Fibroblast of skin of left biceps (primary cell): Measurements from ENCODE around the gene ADRM1.

Experiments
- DNase-seq, 2 experiments: peaks; one replicate each; pipeline ENCODE4 v3.0.0-alpha.2; 2013; ENCODE audit warnings: low read depth in 2 of 2

ADRM1 gene

DNA sequence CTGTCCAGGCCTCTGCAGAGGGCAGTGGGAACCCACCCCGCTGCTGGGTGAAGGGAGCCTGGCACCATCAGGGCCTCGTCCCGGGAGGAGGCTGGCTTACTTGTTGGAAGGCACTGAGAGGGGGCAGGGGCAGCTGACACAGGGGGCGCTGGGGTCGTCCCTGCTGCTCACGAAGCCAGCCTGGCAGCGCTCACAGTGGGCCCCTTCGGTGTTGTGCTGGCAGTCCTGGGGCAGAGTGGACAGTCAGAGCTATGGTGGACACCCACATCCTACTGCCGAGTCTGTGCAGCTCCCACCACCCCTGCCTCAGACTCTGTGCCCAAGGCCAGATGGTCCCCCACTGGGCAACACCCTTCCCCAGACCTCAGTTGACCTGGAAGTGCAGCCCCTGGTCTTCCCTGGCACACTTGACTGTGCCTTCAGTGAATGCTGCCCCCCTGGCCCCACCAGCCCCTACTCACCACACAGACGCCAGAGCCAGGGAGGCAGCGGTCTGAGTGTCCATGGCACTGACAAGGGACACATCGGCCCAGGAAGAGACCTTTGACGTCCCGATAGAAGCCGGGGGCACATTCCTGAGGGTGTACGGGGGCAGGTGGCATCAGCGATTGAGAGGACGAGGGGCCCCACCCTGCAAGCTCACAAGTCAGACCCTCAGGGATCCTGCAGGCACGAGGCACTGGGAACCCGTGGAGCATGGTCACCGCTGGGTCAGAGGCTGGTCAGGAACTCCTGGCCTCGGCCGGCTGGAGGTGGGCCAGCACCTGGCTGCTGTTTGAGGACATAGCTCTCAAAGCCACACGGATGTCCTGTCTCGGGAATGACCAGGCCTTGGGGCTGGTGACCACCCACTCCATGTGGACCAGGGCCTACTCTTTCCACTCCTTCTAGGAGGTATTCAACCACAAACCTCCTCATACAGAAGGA, 21.4 kb downstream of the ADRM1 start:
- DNase-seq: no peak

DNA sequence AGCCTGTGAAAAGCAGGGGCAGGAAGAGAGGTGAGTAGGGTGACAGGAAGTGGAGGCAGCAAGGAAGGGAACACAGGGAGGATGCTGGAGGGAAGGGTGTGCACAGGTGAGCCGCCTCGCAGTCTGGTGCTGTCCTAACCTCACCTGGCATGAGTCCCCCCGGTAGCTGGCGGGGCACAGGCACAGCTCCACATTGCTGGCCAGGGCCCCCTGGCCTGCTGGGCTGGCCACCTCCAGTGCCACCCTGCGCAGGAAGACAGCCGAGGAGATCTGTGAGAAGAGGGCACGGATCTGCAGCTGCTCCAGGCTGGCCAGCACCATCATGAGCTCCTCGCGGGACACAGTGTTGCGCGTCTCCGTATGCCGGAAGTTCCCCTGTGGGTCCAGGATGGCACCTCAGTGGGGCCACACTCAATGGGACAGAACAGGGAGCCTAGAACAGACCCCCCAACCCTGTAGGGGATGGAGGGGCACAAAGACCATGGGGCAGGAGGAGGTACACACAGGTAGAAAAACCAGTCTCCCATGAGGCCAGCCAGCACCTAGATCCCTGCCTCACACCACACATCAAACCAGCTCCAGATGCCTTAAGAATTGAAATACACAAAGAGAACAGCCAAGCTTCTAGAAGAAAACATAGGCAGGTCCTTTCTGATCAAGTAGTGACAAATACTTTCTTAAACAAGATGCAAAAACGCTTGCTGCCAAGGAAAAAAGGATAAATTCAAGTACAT, 22.5 kb downstream of the ADRM1 start:
- no peak for DNase-seq

DNA sequence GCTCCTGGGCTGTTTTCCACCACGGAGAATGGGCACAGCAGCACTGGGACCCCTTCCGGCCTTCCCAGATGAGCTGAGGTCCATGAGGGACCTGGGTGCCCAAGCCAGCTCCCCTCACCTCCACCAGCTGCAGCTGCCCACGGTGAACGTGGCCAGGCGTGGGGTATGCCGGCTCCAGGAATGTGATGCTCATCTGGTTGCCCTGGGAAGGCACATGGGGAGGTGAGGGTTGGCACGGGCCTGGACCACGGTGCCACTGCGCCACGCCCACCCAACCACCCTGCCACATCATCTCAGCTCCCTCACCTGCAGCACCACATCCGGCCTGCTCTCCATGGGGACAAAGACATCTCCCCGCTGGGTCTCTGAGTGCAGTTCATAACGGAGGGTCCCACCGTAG, 23.8 kb downstream of the ADRM1 start:
- no peak for DNase-seq

DNA sequence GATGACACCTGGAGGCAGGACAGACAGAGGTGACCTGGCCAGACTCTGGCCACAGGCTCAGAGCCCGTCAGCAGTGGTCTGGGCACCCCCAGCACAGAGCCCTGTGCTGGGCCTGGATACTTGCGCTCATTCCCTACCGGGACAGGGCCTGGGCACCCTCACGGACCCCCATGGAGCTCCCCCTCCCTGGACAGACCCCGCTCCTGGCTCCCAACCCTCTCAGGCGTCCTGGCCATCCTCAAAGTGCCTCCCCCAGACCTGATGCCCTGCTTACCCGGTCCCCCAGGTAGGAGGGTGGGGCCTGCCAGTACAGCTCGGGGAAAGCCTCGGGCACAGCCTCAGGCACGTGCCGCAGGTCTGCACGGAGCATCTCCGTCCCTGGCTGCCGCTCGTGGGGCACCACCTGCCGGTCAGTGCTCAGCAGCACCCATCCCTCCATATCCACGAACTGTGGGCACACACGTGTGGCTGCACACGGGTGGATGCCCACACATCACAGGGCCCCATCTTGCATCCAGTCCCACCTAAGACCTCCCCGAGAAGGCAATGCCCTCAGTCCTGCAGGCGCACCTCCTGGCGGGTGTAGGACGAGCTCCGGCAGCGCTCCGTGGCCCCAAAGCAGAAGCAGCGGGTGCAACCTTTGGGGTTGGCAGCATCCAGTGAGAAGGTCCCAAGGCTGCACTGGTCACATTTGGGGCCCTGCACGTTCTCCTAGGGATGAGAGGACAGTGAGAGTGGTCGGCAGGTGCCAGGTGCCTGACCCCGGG, 24.3 kb downstream of the ADRM1 start:
- no peak for DNase-seq

DNA sequence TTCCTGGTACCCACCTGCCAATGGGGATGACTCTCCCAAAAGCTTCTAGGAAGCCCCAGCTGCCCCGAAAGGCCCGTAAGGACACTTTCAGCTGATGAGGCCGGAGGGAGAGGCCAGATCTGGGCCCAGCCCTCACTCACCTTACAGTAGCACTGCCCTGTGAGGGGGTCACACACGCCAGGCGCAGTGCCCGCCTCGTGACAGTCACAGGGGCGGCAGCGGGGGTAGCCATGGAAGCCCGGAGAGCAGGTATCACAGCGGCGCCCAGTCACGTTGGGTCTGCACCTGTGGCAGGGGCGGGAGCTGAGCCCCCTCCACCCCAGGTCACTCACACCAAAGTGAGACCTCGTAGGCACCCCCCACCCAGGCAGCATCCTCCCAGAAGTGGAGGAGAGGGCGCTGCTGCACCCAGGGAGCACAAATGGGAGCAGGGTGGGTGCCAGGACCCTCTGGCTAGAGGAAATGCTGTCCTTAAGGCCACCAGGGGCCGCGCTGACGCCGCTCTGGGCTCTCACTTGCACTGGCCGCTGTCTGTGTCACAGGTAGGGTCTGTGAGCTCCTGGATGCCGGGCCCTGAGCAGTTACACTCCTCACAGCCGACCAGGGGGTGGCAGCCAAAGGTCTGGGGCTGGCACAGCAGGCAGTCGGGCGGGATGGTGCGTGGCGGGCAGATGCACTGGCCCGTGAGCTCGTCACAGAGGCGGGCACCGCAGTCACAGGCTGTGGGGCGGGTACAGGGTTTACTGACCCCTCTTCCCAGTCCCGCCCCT, 25.1 kb downstream of the ADRM1 start:
- DNase-seq: no peak

DNA sequence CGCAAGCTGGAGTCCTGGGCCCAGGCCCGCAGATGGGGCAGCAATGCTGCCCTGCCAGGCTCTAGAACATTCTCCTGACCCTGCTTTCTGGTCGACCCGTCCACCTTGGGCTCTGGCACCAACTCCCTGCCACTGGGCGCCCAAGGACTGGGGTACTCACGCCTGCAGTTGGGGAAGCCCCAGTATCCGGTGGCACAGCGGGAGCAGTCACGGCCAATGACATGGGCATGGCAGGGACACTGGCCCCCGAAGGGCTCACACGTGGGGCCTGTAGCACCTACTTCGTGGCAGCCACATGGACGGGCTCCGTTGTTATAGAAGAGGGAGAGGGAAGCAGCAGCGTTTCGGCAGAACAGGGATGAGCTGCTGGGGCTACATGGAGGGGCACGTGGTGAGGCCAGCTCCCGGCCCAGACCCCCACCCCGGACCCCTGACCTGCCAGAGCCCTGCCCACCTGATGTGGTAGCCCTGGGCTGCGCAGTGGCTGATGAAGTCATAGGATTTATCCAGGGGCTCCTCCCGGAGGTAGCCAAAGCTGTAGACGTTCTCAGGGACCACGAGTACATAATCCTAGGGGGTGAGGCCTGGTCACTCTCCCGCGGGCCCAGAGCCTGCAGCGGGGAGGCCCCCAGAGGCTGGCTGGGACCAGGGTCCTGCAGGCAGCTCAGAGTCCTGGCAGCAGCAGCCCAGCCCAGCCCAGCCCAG, 26.0 kb downstream of the ADRM1 start:
- DNase-seq: no peak

DNA sequence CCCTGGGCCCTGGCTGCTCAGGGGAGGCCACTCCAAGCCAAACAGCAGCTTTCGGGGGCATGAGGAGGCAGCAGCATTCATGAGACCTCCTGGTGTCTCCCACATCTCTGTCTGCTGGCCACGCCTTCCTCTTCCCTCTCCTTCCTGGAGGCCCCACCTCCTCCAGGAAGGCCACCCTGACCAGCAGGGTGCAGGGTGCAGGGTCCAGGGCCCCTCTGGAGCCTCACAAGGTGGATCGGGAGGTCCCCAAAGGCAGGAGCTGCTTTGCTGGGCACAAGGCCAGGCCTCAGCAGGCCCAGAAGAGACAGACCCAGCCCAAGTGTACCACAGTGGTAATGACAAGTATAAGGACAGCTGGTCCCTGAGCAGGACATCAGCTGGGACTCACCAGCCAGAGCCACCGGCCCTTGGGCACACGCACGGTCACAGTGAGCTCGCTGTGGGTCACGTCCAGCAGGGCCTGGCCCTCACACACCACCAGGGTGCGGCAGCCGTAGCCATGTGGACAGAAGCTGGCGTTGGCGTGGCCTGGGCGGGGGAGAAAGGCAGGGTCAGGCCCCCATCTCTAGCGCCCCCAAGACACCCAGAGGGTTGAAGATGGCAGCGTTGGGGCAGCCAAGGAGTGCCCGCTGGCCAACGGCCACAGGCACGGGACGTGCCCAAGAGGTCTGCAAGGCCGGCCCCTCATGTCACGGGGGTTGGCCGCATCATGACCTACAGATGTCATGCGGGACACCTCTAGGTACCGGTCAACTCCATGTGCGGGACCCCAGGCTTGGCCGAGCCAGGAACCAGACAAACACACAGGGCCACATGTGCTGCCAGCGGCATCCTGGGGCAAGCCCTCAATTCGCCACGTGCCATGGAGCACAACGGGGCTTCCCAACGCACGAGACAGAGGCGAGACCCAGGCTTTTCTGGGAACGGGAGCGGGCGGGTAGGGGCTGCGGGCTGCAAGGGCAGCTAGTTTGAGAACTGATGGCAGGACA, 26.9 kb downstream of the ADRM1 start:
- DNase-seq: no peak

DNA sequence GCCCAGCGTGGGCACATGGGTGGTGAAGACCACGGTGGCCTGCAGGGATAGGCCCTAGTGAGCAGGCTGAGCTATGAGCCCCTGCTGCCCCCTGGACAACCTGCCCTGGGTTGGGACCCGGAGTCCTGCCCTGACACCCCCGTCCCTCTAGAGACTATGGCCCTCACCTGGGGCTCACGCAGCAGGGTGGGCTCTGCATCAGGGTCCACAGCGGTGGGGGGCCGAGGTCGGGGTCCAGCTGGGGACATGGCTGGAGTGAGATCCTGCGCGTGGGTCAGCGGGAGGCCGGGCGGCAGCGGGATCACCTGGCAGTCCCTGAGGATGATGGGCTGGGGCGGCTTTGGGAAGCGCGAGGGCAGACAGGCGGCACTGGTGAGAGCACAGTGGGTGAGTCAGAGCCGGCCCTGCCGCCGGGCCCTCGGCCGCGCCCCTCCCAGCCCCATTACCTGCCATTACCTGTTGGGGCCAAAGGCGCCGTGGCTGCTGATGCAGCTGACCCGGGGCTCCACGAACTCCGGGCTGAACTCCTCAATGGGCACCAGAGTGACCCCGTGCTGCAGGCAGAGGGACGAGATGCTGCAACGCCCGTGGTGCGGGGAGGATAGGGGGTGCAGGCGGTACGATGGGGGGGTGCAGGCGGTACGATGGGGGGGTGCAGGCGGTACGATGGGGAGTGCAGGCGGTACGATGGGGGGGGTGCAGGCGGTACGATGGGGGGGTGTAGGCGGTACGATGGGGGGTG, 27.9 kb downstream of the ADRM1 start:
- DNase-seq: no peak

DNA sequence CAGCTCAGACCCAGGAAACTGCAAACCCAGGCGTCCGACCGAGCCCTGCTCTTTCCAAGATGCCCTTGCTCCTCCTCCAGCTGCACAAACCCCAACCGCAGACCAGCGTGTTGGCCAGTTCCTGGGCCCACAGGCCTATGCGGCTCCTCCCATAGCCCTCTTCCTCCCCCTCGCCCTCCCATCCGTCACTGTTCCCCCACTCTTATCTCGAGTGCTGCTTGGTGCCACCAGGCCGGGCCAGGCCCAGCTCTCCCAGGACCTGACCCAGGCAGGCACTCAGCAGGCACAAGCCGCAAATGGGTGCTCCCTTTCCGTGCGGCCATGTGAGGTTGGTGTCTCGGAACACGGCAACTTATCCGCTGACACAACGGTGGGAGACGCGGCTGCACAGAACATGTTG, 28.6 kb downstream of the ADRM1 start:
- no peak for DNase-seq

DNA sequence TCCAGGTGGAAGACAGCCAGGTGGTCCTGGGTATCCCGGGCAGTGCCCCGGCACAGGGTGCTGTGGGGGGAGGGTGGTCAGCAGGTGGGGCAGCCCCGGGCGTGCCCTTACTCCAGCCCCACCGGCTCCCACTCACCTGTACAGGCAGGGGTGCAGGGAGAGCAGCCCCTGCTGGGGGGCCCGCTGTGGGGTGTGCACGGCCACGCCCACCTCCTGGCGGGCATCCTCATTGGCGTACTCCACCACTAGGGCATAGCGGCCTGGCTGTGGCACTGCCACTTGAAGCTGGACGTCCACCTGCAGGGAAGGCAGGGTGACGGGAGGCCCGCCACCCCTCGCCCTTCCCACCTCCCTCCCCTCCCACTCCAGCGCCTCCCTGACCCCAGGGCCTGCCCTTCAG, 29.6 kb downstream of the ADRM1 start:
- no peak for DNase-seq

DNA sequence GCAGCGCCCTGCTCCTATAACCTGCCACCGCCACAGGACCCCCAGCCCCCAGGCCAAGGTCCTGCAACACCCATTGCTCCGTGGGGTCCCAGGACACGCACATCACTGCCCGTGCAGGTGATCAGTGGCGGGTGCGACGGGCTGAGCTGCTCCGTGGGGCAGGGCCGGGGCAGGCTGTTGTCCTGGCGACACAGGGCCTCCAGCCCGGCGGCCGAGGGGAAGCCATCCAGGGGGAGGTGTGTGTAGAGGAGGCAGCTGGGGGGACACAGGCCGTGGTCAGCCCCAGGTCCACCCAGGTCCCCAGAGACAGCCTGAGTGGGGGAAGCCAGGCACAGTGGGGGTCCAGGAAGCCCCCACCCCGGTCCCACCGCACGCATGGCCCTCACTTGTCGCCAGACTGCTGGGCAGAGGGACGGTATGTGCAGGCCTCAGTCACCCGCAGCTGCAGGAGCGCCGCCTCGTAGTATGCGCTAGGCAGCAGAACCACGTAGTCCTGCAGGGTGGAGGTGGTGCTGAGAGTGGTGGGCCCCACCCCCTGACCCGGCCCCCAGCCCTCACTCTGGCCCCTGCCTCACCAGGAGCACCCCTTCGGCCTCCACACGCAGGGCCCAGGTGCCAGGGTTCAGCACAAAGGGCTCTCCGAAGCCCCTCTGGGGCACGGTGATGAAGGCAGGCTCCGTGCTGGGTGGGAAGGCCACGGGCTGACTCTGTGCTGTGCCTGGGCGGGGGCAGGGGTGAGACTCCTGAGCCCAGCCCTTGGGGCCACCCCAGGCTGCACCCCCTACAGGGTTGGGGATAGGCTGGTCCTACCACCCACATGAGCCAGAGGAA, 30.4 kb downstream of the ADRM1 start:
- DNase-seq: no peak

DNA sequence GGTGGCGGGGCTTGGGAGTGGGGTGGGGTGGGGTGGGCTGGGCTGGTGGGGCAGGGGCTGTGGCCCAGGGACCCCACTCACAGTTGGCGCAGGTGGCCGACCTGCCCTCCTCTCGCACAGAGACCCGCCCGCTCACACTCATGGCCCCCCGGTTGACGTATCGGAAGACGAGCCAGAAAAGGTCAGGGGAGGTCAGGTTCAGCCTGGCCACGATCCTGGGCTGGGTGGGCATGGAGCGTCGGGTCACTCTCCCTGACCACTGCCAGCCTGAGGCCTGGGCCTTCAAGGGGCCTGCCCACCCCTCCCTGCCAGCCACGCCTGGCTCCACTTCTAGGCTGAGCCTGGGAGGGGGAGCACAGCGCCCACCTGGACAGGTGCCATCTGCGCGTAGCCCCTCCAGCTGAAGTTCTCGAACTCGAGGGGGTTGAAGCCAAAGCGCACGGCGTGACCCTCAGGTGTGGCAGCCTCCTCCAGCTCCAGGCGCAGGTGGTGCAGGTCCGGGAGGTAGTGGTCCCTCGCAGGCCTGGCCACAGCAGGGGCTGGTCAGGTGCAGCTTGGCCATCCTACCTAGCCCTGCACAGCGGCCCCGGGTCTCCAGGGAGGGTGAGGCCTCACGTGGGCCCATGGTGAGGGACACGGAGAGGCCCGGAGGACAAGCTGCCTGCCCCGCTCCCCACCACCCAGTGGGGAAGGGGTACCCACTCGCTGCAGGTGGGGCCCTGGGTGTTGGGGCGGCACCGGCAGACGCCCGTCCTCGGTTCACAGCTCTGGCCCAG, 31.2 kb downstream of the ADRM1 start:
- DNase-seq: no peak

DNA sequence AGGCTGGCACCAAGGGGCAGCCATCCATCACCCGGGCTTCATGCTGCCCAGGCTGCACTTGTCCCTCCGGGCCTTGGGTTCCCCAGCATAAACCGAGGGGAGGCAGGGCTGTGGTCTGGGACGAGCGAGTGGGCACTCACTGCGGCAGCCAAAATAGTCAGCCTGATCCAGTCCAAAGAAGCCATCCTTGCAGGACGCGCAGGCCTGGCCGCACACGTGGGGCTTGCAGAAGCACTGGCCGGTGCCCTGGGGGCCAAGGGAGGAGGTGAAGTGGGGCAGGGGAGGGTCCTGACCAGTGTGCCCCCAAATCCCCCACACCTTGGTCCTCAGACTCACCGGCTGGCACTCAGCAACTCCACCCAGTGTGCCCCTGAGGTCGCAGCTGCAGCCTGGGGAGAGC, 32.1 kb downstream of the ADRM1 start:
- DNase-seq: no peak

DNA sequence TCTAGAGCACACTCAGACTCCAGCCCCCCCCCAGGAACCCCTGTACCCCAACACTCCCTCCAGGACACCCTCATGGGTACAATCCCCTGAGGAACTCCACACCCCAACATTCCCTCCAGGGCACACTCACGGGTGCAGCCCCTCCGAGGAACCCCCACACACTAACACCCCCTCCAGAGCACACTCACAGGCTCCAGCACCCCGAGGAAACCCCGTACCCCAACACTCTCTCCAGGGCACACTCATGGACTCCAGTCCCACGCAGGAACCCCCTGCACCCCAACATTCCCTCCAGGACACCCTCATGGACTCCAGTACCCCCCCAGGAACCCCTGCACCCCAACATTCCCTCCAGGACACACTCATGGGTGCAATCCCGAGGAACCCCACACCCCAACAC, 32.7 kb downstream of the ADRM1 start:
- no peak for DNase-seq

DNA sequence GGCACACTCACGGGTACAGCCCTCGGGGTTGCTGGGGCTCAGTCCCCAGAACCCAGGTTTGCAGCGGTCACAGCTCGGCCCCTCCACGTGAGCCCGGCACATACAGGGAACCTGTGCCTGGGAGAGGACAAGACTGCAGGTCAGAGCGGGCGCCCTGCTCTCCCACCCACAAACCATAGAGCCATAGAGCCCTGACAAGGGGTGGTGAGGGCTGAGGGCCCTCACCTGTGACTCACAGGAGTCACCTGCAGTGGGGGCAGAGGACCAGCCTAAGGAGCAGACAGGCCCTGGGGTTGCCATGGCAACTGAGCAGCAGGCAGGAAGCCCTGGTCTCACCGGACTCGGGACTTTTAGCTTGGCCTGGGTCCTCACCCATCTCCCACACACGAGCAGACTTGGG, 33.5 kb downstream of the ADRM1 start:
- no peak for DNase-seq

DNA sequence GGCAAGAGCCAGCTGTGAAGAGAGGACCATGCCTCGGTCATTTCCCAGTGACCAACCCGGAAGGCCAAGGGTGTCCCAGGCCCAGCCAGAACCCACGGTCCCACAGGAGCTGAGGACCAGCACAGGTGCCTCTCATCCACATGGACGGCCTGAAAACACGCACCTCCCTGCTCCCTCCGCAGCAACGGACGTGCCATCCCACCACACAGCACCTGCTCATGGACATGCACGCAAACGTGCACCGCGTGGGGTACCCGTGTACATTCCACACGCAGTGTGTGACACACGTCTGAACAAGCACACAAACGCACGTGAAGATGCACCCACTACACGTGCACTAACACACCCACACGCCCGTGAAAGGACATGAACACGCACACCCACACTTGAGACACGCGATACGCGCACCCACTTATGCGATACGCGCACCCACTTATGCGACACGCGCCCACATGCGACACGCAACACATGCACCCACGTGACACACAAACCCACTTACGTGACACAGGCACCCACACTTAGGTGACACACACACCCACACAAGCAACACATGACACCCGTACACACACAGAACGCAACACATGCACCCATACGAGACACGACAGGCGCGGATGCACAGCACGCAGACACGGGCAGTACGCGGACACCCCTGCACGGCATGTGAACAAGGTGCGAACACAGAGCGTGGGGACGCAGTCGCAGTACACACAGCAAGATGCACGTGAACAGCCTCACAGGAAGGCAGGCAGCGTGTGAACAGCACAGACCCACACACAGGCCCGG, 34.2 kb downstream of the ADRM1 start:
- no peak for DNase-seq
